GM10266 (cell line): Measurements from ENCODE around the gene APBB1.

Source experiments
- DNase-seq: peaks from one replicate; pipeline ENCODE4 v3.0.0; 2012; ENCODE audit errors: extremely low spot score
- TF ChIP-seq, protein P1 (sequence below): IDR thresholded peaks from 2 replicates; pipeline ENCODE4 v1.5.1; 2012; ENCODE audit warnings: mild to moderate bottlenecking, low read depth; ENCODE audit not compliant: control insufficient read depth, insufficient read depth; ENCODE audit errors: missing control alignments

APBB1 gene

DNA sequence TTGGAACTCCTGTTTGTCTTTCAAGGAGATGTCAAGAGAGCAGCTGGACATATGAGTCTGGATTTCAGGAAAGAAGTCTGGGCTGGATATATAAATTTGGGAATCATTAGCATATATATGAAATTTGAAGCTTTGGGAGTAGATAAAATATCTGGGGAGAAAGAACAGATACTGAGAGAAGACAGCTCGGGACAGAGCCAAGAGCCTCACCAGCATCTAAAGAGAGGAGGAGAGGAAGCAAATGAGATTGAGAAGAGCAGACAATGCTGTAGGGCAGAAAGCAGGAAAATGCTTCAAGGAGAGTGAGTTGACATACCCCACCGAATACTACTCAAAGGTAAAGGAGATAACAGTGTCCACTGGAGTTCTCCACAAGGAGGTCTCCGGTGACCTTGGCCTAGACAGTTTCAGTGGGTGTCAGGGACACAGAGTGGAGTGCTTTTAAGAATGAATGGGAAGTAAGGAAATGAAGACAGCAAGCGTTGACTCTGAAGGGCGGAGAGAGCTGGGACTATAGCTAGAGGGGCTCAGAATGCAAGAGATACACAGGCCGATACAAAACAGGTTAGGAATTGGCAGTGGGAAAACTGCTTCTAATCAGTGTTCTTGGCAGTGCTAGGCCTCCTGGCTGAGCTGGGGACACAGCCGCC lies 862 bp downstream of the APBB1 start:
- DNase-seq = no peak
- TF ChIP-seq, protein P1, sequence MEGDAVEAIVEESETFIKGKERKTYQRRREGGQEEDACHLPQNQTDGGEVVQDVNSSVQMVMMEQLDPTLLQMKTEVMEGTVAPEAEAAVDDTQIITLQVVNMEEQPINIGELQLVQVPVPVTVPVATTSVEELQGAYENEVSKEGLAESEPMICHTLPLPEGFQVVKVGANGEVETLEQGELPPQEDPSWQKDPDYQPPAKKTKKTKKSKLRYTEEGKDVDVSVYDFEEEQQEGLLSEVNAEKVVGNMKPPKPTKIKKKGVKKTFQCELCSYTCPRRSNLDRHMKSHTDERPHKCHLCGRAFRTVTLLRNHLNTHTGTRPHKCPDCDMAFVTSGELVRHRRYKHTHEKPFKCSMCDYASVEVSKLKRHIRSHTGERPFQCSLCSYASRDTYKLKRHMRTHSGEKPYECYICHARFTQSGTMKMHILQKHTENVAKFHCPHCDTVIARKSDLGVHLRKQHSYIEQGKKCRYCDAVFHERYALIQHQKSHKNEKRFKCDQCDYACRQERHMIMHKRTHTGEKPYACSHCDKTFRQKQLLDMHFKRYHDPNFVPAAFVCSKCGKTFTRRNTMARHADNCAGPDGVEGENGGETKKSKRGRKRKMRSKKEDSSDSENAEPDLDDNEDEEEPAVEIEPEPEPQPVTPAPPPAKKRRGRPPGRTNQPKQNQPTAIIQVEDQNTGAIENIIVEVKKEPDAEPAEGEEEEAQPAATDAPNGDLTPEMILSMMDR = no peak

DNA sequence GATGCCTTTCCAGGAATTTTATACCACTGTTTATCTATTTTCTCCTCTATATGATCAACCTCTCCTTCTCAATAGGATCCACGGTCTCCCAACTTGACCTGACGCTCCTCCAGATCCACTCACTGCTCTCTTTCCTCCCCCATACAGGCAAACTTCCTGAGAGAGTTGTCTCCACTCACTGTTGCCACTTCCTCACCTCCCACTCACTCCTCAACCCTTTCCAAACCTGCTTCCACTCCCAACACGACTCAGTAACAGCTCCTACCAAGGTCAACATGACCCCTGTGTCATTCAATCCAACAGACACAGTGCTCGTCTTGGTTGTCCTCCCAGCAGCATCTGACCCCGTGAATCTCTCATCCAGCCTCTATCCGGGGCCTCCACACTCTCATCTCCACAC lies 3.1 kb downstream of the APBB1 start:
- DNase-seq = no peak
- TF ChIP-seq, protein P1 = no peak

DNA sequence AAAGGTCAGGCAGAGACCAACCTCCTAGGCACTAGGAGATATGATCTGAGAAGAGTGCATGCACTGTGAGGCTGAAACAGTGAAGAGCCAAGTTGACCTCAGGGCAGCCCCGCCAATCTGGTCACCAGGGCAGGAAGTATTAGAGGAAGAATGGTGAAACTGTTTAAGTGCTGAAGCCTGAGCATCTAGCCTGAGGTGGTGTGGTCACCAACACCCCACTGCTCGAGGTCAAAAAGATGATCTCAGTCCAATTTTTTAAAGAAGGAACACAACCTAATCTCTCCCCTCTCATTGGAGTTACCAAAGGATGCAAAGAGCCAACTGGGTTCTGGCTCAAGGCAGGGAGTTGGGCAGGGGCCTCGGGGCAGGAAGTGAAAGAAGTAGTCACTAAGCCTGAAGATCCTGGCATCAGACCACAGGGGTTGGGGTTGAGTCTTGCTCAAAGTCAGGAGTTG lies 4.0 kb downstream of the APBB1 start:
- DNase-seq = no peak

GRCh38 chr11:6413791-6414201 lies 5.1 kb downstream of the APBB1 start:
- TF ChIP-seq, protein P1 = no peak
- no peak for DNase-seq

More for the DNA sequence above, 4.0 kb downstream of the APBB1 start:
- TF ChIP-seq, protein P1 = no peak

DNA sequence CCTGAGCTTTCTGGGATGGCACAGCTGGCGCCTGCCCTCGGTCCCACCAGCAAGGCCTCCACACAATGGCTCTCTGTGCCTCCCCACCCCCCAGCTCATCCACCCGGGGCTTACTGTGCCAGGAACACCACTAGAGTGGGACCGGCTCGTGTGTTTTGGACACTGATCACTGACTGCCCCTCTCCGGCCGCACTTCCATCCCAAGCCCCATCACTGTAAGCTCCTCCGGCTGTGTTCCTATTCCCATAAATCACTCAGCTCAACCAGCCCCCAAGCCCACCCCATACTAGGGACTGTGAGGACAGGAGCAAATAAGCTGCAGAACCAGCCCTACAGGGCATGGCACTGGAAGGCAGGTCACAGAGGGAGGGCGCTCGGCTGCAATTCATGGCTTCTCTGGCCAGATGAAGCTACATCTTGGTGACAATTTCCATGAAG lies 7.3 kb downstream of the APBB1 start:
- no peak for DNase-seq
- TF ChIP-seq, protein P1 = no peak

DNA sequence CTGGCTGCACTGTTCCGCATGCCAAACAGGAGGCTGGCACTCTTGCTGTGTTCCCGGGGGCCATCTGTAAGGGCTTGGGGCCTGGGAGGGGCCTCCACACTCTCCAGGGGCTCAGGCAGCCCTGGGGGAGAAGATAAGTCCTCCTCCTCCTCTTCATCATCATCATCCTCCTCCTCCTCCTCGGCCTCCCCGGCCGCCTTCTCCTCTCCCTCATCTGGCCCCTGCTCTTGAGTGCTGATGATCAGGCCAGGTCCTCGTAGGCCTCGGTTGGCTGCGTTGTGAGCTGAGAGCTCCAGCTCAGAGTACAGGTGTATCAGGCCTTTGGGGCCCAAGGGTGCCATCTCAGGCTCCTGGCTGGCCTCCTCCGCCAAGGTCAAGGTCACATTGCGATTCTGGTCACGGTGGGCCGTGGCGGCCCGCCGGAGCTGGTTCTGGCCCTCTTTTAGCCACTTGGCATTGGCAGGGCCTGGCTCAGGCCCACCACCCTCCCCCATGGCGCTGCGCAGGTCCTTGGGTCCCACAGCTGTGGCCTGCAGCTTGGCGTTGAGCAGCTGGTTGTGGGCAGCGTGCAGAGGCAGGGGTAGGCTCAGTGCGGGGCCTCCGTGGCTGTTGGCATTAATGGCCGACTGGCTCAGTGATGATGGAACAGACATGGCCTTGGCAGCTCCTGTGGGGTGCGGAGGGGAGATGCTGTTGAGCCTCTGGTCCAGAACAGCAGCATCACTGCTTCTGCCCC lies 8.0 kb downstream of the APBB1 start:
- no peak for DNase-seq
- TF ChIP-seq, protein P1 = no peak

DNA sequence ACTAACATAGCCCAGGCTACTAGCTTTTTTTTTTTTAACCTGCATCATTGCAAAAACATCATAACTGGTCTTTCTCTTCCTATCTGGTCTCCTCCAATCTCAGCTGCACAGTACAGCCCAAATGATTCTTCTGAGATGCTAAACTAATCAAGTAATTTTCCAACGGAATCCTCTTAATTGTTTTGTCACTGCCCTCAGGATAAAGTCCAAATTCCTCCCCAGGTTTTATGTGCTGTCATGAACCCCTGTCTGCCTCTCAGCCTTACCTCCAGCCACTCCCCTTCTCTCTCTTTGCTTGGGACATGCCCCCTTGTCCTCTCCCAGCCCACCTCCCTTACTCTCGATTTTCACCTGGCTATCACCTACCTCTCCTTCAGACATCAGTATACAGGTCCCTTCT lies 12.5 kb downstream of the APBB1 start:
- TF ChIP-seq, protein P1 = no peak
- no peak for DNase-seq
